ENCODE results near the gene SLIT3.

SLIT3 gene

DNA sequence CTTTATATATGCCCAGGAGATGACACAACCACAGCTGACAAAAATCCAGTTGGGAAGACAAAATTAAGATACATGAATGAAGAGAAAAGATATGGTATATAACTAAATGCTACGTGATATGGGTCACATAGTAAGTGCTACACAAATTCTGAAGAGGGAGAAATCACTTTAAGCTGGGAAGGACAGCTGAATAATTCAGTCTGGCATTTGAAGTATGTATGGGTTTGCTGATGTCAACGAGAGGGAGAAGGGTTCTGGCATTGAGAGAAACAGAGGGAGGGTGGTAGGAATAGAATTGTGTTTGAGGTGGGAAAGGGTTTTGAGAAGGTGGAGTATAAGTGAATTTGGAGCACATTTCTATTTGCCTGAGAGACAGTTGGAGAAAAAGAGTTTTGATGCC is 6.7 kb upstream of the SLIT3 start:
- no peak overlapping the region for H3K4me3 ChIP-seq (ENCODE audit: low read length)
- no peak for DNase-seq (ENCODE audit: low read depth)
- TF ChIP-seq, protein P1, sequence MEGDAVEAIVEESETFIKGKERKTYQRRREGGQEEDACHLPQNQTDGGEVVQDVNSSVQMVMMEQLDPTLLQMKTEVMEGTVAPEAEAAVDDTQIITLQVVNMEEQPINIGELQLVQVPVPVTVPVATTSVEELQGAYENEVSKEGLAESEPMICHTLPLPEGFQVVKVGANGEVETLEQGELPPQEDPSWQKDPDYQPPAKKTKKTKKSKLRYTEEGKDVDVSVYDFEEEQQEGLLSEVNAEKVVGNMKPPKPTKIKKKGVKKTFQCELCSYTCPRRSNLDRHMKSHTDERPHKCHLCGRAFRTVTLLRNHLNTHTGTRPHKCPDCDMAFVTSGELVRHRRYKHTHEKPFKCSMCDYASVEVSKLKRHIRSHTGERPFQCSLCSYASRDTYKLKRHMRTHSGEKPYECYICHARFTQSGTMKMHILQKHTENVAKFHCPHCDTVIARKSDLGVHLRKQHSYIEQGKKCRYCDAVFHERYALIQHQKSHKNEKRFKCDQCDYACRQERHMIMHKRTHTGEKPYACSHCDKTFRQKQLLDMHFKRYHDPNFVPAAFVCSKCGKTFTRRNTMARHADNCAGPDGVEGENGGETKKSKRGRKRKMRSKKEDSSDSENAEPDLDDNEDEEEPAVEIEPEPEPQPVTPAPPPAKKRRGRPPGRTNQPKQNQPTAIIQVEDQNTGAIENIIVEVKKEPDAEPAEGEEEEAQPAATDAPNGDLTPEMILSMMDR (conservative IDR thresholded peaks at IDR 0.05; ENCODE audit: low read depth, low read length), result no peak

DNA sequence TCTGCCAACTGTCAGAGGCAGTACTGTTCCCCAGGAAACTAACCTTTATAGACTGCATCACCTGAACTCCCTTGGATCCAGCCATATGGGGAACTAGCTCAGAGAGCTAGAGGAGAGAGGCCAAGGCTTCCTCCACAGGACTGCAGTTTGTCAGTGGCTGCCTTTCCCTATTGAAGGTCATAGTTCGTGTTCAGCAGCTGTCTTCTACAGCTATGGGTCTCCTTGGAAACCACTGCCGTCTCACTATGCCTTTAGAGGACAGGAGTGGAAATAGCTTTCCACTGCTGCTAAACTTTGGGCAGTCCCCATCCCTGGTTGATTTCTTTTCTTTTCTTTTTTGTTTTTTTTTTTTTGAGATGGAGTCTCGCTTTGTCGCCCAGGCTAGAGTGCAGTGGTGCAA is 4.4 kb upstream of the SLIT3 start:
- no peak overlapping the region for H3K4me3 ChIP-seq (ENCODE audit: low read length)
- DNase-seq (ENCODE audit: low read depth), result no peak
- TF ChIP-seq, protein P1 (conservative IDR thresholded peaks at IDR 0.05; ENCODE audit: low read depth, low read length), result no peak

DNA sequence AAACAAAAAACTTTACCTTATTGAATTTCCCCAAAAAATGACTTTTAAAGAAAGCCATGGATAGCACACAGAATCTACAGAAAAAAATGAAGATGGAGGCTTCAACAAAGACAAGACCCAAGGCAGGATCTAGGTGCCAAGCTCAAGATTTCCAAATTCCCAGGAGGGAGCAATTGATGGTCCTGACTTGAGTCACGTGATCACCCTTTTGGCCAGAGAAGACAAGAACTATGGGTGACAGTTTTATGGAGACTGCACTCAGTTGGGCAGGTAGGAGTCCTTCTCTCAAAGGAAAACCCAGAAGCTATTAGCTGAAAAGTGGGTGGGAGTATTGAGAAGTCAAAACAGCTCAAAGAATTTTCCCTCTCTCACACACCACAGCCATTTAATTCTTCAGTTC is 3.2 kb upstream of the SLIT3 start:
- TF ChIP-seq, protein P1 (conservative IDR thresholded peaks at IDR 0.05; ENCODE audit: low read depth, low read length), result no peak
- H3K4me3 ChIP-seq (ENCODE audit: low read length), result no peak overlapping the region
- no peak for DNase-seq (ENCODE audit: low read depth)

DNA sequence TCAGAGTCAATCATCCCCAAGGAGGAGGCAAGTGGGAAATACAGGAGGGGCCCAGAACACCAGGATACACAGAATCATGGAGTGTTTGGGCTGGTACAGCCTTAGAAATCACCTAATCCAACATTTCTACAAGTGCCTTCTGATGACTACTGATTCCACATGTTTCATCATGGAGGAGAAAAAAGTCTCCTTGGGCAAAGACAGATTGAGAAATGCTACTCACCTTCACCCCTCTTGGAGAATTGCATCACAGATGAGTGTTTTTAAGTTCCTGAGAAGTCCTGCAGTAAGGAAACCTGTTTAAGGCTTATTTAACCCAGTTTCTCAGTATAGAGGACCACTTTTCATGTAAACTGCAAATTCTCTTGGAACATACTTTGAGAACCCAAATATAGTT is 2.2 kb upstream of the SLIT3 start:
- H3K4me3 ChIP-seq (ENCODE audit: low read length), result no peak overlapping the region
- TF ChIP-seq, protein P1 (conservative IDR thresholded peaks at IDR 0.05; ENCODE audit: low read depth, low read length), result no peak
- no peak for DNase-seq (ENCODE audit: low read depth)

DNA sequence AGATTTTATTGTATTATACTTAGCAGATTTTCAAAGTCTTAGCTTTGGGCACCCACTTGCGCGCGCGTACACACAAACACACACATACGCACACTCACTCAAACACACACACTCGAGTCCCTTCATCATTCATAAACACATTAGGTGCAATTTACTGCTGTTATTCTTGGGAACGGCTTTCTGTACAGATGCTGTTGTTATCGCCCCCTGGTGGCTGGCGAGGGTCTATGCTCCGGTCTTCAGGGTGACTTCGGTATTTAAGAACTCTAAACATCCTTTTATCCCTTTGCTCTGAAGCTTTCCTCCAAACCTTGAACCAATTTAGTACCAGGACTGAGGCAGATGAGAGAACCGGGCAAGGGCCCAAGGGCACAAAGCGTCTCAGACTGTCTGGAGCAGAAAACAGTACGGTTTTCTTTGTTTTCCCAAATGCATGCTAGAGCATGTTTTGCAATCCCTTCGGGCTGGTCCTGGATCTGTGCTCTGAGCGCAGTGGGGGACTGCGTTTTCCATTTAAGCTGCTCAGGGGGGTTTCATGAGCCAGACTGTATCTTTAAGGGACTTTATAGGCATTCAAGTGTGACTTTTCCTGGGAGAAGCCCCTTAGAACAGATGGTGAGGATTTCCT is 1.7 kb upstream of the SLIT3 start:
- H3K4me3 ChIP-seq (ENCODE audit: low read length), result no peak overlapping the region
- DNase-seq (ENCODE audit: low read depth), result peak; percentile 46

DNA sequence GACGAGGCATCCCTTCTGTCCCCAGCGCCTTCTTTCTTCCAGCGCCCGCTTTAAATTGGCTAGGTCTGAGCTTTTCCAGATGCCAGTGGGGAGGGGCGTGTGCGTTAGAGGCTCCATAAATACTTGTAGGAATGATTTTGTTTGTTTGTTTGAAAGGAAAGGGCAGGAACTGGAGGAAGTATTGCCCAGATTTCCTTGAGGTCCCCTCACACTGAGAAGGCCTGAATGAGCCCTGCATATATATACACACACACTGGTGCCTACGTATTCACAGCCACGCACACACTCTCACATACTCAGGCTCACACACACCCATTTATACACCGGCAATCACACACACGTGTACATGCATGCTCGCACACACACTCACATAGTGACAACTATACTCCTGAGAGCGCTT is 1.0 kb upstream of the SLIT3 start:
- no peak overlapping the region for H3K4me3 ChIP-seq (ENCODE audit: low read length)
- DNase-seq (ENCODE audit: low read depth), result no peak
- TF ChIP-seq, protein P1 (conservative IDR thresholded peaks at IDR 0.05; ENCODE audit: low read depth, low read length), result no peak

More for the DNA sequence above, 1.7 kb upstream of the SLIT3 start:
- TF ChIP-seq, protein P1 (conservative IDR thresholded peaks at IDR 0.05; ENCODE audit: low read depth, low read length), result peak; percentile 96

DNA sequence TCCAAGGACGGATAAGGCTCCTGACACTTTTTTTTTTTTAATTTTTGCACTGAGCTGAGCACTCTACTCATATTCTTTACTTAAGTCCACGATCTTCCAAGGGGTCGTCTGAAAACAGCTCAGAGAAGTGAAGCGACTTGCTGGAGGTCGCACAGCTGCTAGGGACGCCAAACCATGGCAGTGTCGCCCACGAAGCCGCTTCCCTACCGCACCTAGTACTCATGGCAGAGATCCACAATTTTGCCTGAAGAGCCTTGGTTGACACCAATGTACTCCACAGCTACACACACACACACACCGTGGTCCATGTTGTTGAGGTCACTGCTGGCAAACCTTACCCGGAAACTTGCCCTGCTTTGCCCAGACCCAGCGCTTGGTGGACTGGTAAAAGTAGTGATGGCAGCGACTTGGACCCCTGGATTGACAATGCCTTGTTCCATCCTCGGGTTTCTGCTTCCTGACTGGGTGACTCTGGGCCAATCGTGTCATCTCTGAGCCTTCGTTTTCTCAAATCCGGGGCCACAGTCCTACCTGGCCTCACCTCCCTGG is 521 bp upstream of the SLIT3 start:
- H3K4me3 ChIP-seq (ENCODE audit: low read length), result peak overlapping the region; percentile 55

More for the DNA sequence above, 521 bp upstream of the SLIT3 start:
- DNase-seq (ENCODE audit: low read depth), result no peak
- TF ChIP-seq, protein P1 (conservative IDR thresholded peaks at IDR 0.05; ENCODE audit: low read depth, low read length), result no peak

Data from retinal pigment epithelial cell (primary cell).